Tibial nerve (tissue), 4 donors: ENCODE data around the gene MDGA2. TPM values are rescaled to one million over a fixed set of nuclear protein-coding genes. Genes with fewer than 3 reads are reported as not detected.

Source experiments
- DNase-seq, 2 donors: peaks; one replicate each; pipeline ENCODE4 v3.0.0-alpha.2; 2019; ENCODE audit warnings: low spot score in 2 of 2
- H3K27ac ChIP-seq, 4 donors: fragments of 200-600 bp; sonication (generic) in 3 of 4; one replicate each; pipeline ENCODE4 v1.5.1; 2017 to 2019; ENCODE audit warnings: mild to moderate bottlenecking in 1 of 4
- H3K27me3 ChIP-seq, 2 donors: fragments of 200-600 bp; sonication (generic) in 1 of 2; one replicate each; pipeline versions ENCODE4 v1.5.1 to v1.6.0; 2017 to 2019
- H3K36me3 ChIP-seq, 3 donors: fragments of 200-600 bp; sonication (generic); one replicate each; pipeline ENCODE4 v1.5.1; 2018 to 2019
- H3K4me1 ChIP-seq, 4 donors: fragments of 200-600 bp; sonication (generic) in 3 of 4; one replicate each; pipeline ENCODE4 v1.5.1; 2017 to 2019
- H3K4me3 ChIP-seq, 4 donors: fragments of 200-600 bp; sonication (generic) in 3 of 4; one replicate each; pipeline ENCODE4 v1.5.1; 2017 to 2019; ENCODE audit warnings: mild to moderate bottlenecking in 1 of 4, moderate library complexity in 1 of 4
- H3K9me3 ChIP-seq, 4 donors: fragments of 200-600 bp; sonication (generic) in 3 of 4; one replicate each; pipeline ENCODE4 v1.5.1; 2017 to 2019
- CTCF ChIP-seq, 5 experiments: fragments of 200-600 bp in 3 of 5; fragments of 450-650 bp in 2 of 5; sonication (generic) in 3 of 5; IDR thresholded peaks; one replicate each; pipeline ENCODE4 v1.5.1; 2016 to 2019; ENCODE audit warnings: antibody characterized with exemption in 5 of 5, mild to moderate bottlenecking in 3 of 5, moderate library complexity in 2 of 5
- EP300 ChIP-seq, 2 donors: sonication (generic); formaldehyde crosslinking; IDR thresholded peaks; one replicate each; pipeline ENCODE4 v1.6.1; 2017; ENCODE audit warnings: antibody characterized with exemption in 2 of 2, mild to moderate bottlenecking in 1 of 2
- POLR2A ChIP-seq, 2 donors: fragments of 450-650 bp; IDR thresholded peaks; one replicate each; pipeline ENCODE4 v1.6.1; 2017; ENCODE audit warnings: antibody characterized with exemption in 2 of 2, mild to moderate bottlenecking in 2 of 2, moderate library complexity in 2 of 2
- WGBS, 2 donors: methylation state at CpG; one replicate each; pipeline ENCODE4 v1.1.5; 2018; 5-methylcytosine and 5-hydroxymethylcytosine counted together
- total RNA-seq, 4 donors: library from RNA; depleted of rRNA; stranded (reverse); fragments of >200 nt; gene quantifications; one replicate each; pipeline ENCODE4 v1.1.0, GENCODE V29; 2016

The MDGA2 gene
- total RNA-seq, 4 donors from 2014 or later, result under 0.01 TPM; not detected in 3

GRCh38 chr14:46999661-47000060, 675.7 kb downstream of the MDGA2 start:
- TF ChIP-seq CTCF (IDR thresholded peaks at IDR 0.05), result no peak
- TF ChIP-seq POLR2A (IDR thresholded peaks at IDR 0.05), result no peak
- TF ChIP-seq EP300 (IDR thresholded peaks at IDR 0.05), result no peak
- DNase-seq, result no peak
- H3K9me3 ChIP-seq, result no peaks in the 10 kb centered on the region
- H3K4me1 ChIP-seq, result no peaks in the 10 kb centered on the region
- H3K4me3 ChIP-seq, result no peak overlapping the region
- WGBS, 2 donors, result 75 to 85% methylated on average over 1 of the region's 1 CpG
- H3K36me3 ChIP-seq, result no peaks in the 10 kb centered on the region
- H3K27ac ChIP-seq, result no peak overlapping the region
- H3K27me3 ChIP-seq, result no peaks in the 10 kb centered on the region

DNA sequence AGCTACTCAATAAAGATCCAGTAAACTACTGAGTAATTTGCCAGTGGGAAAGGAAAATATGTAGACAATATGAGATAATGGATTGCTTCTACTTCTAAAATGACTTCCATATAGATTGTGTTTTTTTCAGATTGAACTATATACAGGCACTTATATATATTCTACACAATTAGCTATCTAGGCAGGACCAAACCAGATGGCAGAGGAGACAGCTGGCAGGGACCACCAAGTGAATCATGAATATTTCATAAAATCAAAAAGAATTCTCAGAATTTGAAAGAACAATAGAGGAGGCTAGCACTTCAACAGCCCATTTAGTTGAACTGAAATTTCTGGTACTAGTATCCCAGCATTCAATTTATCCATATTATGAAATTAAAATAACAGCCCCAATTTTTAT, 685.8 kb downstream of the MDGA2 start:
- H3K4me3 ChIP-seq, result no peak overlapping the region
- no peak overlapping the region for H3K27ac ChIP-seq
- DNase-seq, result no peak
- no peaks in the 10 kb centered on the region for H3K4me1 ChIP-seq
- no peaks in the 10 kb centered on the region for H3K9me3 ChIP-seq
- no peaks in the 10 kb centered on the region for H3K36me3 ChIP-seq
- TF ChIP-seq CTCF (IDR thresholded peaks at IDR 0.05) (no peak), EP300 (IDR thresholded peaks at IDR 0.05) (no peak), POLR2A (IDR thresholded peaks at IDR 0.05) (no peak)
- no peaks in the 10 kb centered on the region for H3K27me3 ChIP-seq

DNA sequence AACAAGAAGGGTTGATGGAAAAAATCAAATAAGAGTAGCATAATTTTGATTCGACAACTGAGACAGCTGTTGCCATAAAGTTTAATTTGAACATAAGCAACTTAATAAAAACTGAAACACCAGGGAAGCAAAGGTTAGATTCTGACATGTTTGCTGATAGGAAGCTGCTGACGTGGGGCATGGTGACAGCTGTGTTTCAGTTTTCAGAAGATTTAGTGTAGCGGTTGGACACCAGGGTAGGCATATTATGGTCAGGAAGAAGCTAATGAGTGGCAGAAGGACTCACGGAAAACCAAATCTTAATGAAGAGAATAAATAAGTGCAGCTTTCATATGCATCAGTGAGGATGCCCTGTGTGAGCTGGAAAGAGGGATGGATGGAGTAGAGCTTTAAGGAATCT, 687.1 kb downstream of the MDGA2 start:
- Histone ChIP-seq H3K27me3 (no peaks in the 10 kb centered on the region), H3K4me1 (no peaks in the 10 kb centered on the region), H3K36me3 (no peaks in the 10 kb centered on the region), H3K9me3 (no peaks in the 10 kb centered on the region), H3K27ac (no peak overlapping the region), H3K4me3 (no peak overlapping the region)
- no peak for TF ChIP-seq EP300 (IDR thresholded peaks at IDR 0.05)
- TF ChIP-seq POLR2A (IDR thresholded peaks at IDR 0.05), result no peak
- no peak for TF ChIP-seq CTCF (IDR thresholded peaks at IDR 0.05)
- WGBS, 2 donors, result 92 to 95% methylated on average over 4 of the region's 4 CpGs
- no peak for DNase-seq

- no peaks in the 10 kb centered on the region for H3K27me3 ChIP-seq
- TF ChIP-seq EP300 (IDR thresholded peaks at IDR 0.05) (no peak), POLR2A (IDR thresholded peaks at IDR 0.05) (no peak), CTCF (IDR thresholded peaks at IDR 0.05) (no peak)
- DNase-seq, result no peak
- no peak overlapping the region for H3K27ac ChIP-seq
- 62 to 79% methylated on average over 6 of the region's 6 CpGs for WGBS, 2 donors
- no peaks in the 10 kb centered on the region for H3K9me3 ChIP-seq
- no peak overlapping the region for H3K4me3 ChIP-seq
- H3K4me1 ChIP-seq, result no peaks in the 10 kb centered on the region
- H3K36me3 ChIP-seq, result no peaks in the 10 kb centered on the region
These were observed 689.6 kb downstream of the MDGA2 start for GRCh38 chr14:46985529-46986380.

GRCh38 chr14:46973295-46973694, 702.1 kb downstream of the MDGA2 start:
- TF ChIP-seq POLR2A (IDR thresholded peaks at IDR 0.05) (no peak), CTCF (IDR thresholded peaks at IDR 0.05) (no peak), EP300 (IDR thresholded peaks at IDR 0.05) (no peak)
- Histone ChIP-seq H3K27ac (no peak overlapping the region), H3K4me3 (no peak overlapping the region), H3K4me1 (no peaks in the 10 kb centered on the region), H3K27me3 (no peaks in the 10 kb centered on the region), H3K9me3 (no peaks in the 10 kb centered on the region), H3K36me3 (no peaks in the 10 kb centered on the region)
- no peak for DNase-seq
- WGBS, 2 donors, result 70 to 73% methylated on average over 2 of the region's 2 CpGs
